Aorta (tissue), 5 donors: Measurements from ENCODE around the gene FHIT. TPM values are rescaled to one million over a fixed set of nuclear protein-coding genes. Genes with fewer than 3 reads are reported as not detected.

Source experiments
- ATAC-seq: fragments of 200-7000 bp; cut with Tn5 transposase; one replicate; pipeline ENCODE4 v1.9.1; 2022; ENCODE audit warnings: moderate library complexity; ENCODE audit not compliant: low FRiP score
- DNase-seq, 2 donors: peaks; one replicate each; pipeline ENCODE4 v3.0.0-alpha.2; 2020
- H3K27ac ChIP-seq, 2 donors: one replicate each; pipeline ENCODE4 v1.5.1; 2013; ENCODE audit warnings: low read length in 2 of 2, mild to moderate bottlenecking in 2 of 2, moderate library complexity in 2 of 2, control low read depth in 1 of 2, inconsistent platforms in 1 of 2, low read depth in 1 of 2
- H3K27me3 ChIP-seq, 2 donors: one replicate each; pipeline ENCODE4 v1.6.1; 2013; ENCODE audit warnings: control low read depth in 1 of 2, low read length in 1 of 2, mild to moderate bottlenecking in 1 of 2, moderate library complexity in 1 of 2; ENCODE audit not compliant: insufficient read depth in 2 of 2, control insufficient read depth in 1 of 2
- H3K36me3 ChIP-seq, 2 donors: one replicate each; pipeline ENCODE4 v1.6.1; 2013; ENCODE audit warnings: control low read depth in 1 of 2, low read length in 1 of 2, mild to moderate bottlenecking in 1 of 2; ENCODE audit not compliant: insufficient read depth in 2 of 2, control insufficient read depth in 1 of 2
- H3K4me1 ChIP-seq, 2 donors: one replicate each; pipeline ENCODE4 v1.6.1; 2013; ENCODE audit warnings: low read length in 2 of 2, control low read depth in 1 of 2, mild to moderate bottlenecking in 1 of 2, moderate library complexity in 1 of 2; ENCODE audit not compliant: insufficient read depth in 2 of 2, control insufficient read depth in 1 of 2
- H3K4me3 ChIP-seq, 2 donors: one replicate each; pipeline ENCODE4 v1.5.1; 2013; ENCODE audit warnings: low read length in 2 of 2, control low read depth in 1 of 2, mild to moderate bottlenecking in 1 of 2
- H3K9me3 ChIP-seq: one replicate; pipeline ENCODE4 v1.6.1; 2013; ENCODE audit warnings: mild to moderate bottlenecking, low read length; ENCODE audit not compliant: control insufficient read depth
- WGBS, 2 donors: extraction: QIAGEN DNeasy Blood & Tissue Kit; methylation state at CpG; one replicate each; pipeline ENCODE4 v1.1.7; 2013; 5-methylcytosine and 5-hydroxymethylcytosine counted together
- intact Hi-C, 2 donors: fragments of 100-400 bp; cut with DNase I; formaldehyde crosslinking; loops; one replicate each; pipeline versions ENCODE4 v1.14.2 to v1.15.0; 2022
- polyA plus RNA-seq, 2 donors: library from polyadenylated mRNA; stranded (reverse); fragments of 200-250 nt; gene quantifications; one replicate each; pipeline ENCODE4 v1.2.3, GENCODE V29; 2013
- total RNA-seq, 2 donors: library from RNA; stranded (reverse); fragmentation: NEBNext Ultra II Directional; extraction: Animal tissue kit (Norgen Biotek cat#: 25700); gene quantifications; one replicate each; pipeline ENCODE4 v1.2.1, GENCODE V29; 2021
- donor health status: healthy with polysubstance abuse.
- donor health status: Bipolar disorder and iron deficiency.
- donor health status: DM: no; HTN: no; CAD: no.
- donor health status: DM: no; HTN: no; CAD: no.
- donor health status: DM: yes; HTN: yes; CAD: no.

FHIT gene
- total and polyA plus RNA-seq, 4 donors: 1.1 to 9.2 (median 3.0) TPM

- H3K36me3 ChIP-seq: no peaks in the 10 kb centered on the region
- DNase-seq (no peak), ATAC-seq (no peak)
- intact Hi-C loops: no loop called here
- H3K27ac ChIP-seq: no peak overlapping the region
- no peak overlapping the region for H3K4me3 ChIP-seq
- 70 to 75% methylated on average over 12 of the region's 12 CpGs for WGBS, 2 donors
- no peaks in the 10 kb centered on the region for H3K9me3 ChIP-seq
- H3K27me3 ChIP-seq: no peaks in the 10 kb centered on the region
- no peaks in the 10 kb centered on the region for H3K4me1 ChIP-seq
Measured at GRCh38 chr3:59793976-59794375, 1457.3 kb downstream of the FHIT start.

GRCh38 chr3:59791774-59792308, 1459.4 kb downstream of the FHIT start:
- WGBS, 2 donors: 81 to 100% methylated on average over 3 of the region's 3 CpGs
- Histone ChIP-seq H3K27ac (no peak overlapping the region), H3K4me1 (no peaks in the 10 kb centered on the region), H3K36me3 (no peaks in the 10 kb centered on the region), H3K9me3 (no peaks in the 10 kb centered on the region), H3K4me3 (no peak overlapping the region), H3K27me3 (no peaks in the 10 kb centered on the region)
- ATAC-seq (no peak), DNase-seq (no peak)
- intact Hi-C loops: no loop called here

GRCh38 chr3:59790241-59790640, 1461.0 kb downstream of the FHIT start:
- intact Hi-C loops: no loop called here
- 77 to 83% methylated on average over 1 of the region's 1 CpG for WGBS, 2 donors
- H3K27me3 ChIP-seq: no peaks in the 10 kb centered on the region
- H3K27ac ChIP-seq: no peak overlapping the region
- H3K4me1 ChIP-seq: no peaks in the 10 kb centered on the region
- no peaks in the 10 kb centered on the region for H3K9me3 ChIP-seq
- DNase-seq (no peak), ATAC-seq (no peak)
- no peak overlapping the region for H3K4me3 ChIP-seq
- no peaks in the 10 kb centered on the region for H3K36me3 ChIP-seq

- H3K27ac ChIP-seq: no peak overlapping the region
- no peaks in the 10 kb centered on the region for H3K4me1 ChIP-seq
- H3K36me3 ChIP-seq: no peaks in the 10 kb centered on the region
- H3K27me3 ChIP-seq: no peaks in the 10 kb centered on the region
- no peaks in the 10 kb centered on the region for H3K9me3 ChIP-seq
- WGBS, 2 donors: 88 to 92% methylated on average over 4 of the region's 4 CpGs
- no peak overlapping the region for H3K4me3 ChIP-seq
- intact Hi-C loops: no loop called here
- ATAC-seq (no peak), DNase-seq (no peak)
Measured at GRCh38 chr3:59788801-59789200, 1462.5 kb downstream of the FHIT start.

GRCh38 chr3:59788133-59788532, 1463.1 kb downstream of the FHIT start:
- intact Hi-C loops: no loop called here
- no peak for DNase-seq

GRCh38 chr3:59786374-59786773, 1464.9 kb downstream of the FHIT start:
- DNase-seq: no peak
- Histone ChIP-seq H3K36me3 (no peaks in the 10 kb centered on the region), H3K4me1 (no peaks in the 10 kb centered on the region), H3K4me3 (no peak overlapping the region), H3K27ac (no peak overlapping the region), H3K9me3 (no peaks in the 10 kb centered on the region), H3K27me3 (no peaks in the 10 kb centered on the region)
- no peak for ATAC-seq
- WGBS, 2 donors: 74 to 80% methylated on average over 6 of the region's 6 CpGs
- intact Hi-C loops: no loop called here

More at GRCh38 chr3:59788133-59788532, 1463.1 kb downstream of the FHIT start:
- H3K36me3 ChIP-seq: no peaks in the 10 kb centered on the region
- no peaks in the 10 kb centered on the region for H3K9me3 ChIP-seq
- no peak overlapping the region for H3K4me3 ChIP-seq
- H3K4me1 ChIP-seq: no peaks in the 10 kb centered on the region
- no peaks in the 10 kb centered on the region for H3K27me3 ChIP-seq
- WGBS, 2 donors: 89 to 90% methylated on average over 3 of the region's 3 CpGs
- no peak for ATAC-seq
- no peak overlapping the region for H3K27ac ChIP-seq

GRCh38 chr3:59784164-59784563, 1467.1 kb downstream of the FHIT start:
- no peaks in the 10 kb centered on the region for H3K36me3 ChIP-seq
- ATAC-seq: no peak
- H3K27ac ChIP-seq: no peak overlapping the region
- intact Hi-C loops: no loop called here
- no peaks in the 10 kb centered on the region for H3K4me1 ChIP-seq
- 95 to 96% methylated on average over 1 of the region's 1 CpG for WGBS, 2 donors
- no peak overlapping the region for H3K4me3 ChIP-seq
- H3K27me3 ChIP-seq: no peaks in the 10 kb centered on the region
- no peak for DNase-seq
- no peaks in the 10 kb centered on the region for H3K9me3 ChIP-seq

- ATAC-seq (no peak), DNase-seq (no peak)
- H3K4me1 ChIP-seq: no peaks in the 10 kb centered on the region
- H3K27ac ChIP-seq: no peak overlapping the region
- no peaks in the 10 kb centered on the region for H3K36me3 ChIP-seq
- intact Hi-C loops: no loop called here
- no peaks in the 10 kb centered on the region for H3K9me3 ChIP-seq
- H3K27me3 ChIP-seq: no peaks in the 10 kb centered on the region
- H3K4me3 ChIP-seq: no peak overlapping the region
- 79% methylated on average over 3 of the region's 3 CpGs for WGBS, 2 donors
Measured at GRCh38 chr3:59783468-59783988, 1467.7 kb downstream of the FHIT start.

GRCh38 chr3:59782664-59783063, 1468.6 kb downstream of the FHIT start:
- ATAC-seq: no peak
- DNase-seq: no peak
- no peaks in the 10 kb centered on the region for H3K27me3 ChIP-seq
- no peaks in the 10 kb centered on the region for H3K4me1 ChIP-seq
- H3K36me3 ChIP-seq: no peaks in the 10 kb centered on the region
- intact Hi-C loops: no loop called here
- no peaks in the 10 kb centered on the region for H3K9me3 ChIP-seq
- H3K27ac ChIP-seq: no peak overlapping the region
- H3K4me3 ChIP-seq: no peak overlapping the region
